GM18505 (cell line): ENCODE results near the gene BBOX1.
"Not testable (repeated sequence)": the region's sequence is repeated elsewhere in the genome, so short reads cannot be mapped to it uniquely, and the experiment has no call there.

Experiments used
- ATAC-seq: cut with Tn5 transposase; IDR thresholded peaks from one replicate; pipeline ENCODE4 v1.9.1; 2021; ENCODE audit not compliant: unreplicated experiment
- POLR2A ChIP-seq: IDR thresholded peaks from 4 replicates; pipeline ENCODE4 v1.6.1; 2011; ENCODE audit warnings: borderline replicate concordance; ENCODE audit not compliant: insufficient read depth, insufficient read length; ENCODE audit errors: extremely low read depth

BBOX1 gene

GRCh38 chr11:27040302-27041115, at the start of gene BBOX1:
Gene BBOX1 (plus strand): TSS chr11:27040815. CDS start chr11:27055431, 14,616 bp downstream.
- TF ChIP-seq POLR2A = no peak
- ATAC-seq = no peak

- TF ChIP-seq POLR2A = no peak
- no peak for ATAC-seq
These were observed 48.5 kb upstream of the BBOX1 start for GRCh38 chr11:26992031-26992541.

- no peak for TF ChIP-seq POLR2A
- no peak for ATAC-seq
These were observed 46.6 kb upstream of the BBOX1 start, which contains the start of gene FIBIN for GRCh38 chr11:26993965-26994457. Gene FIBIN (plus strand): TSS chr11:26994112. CDS start chr11:26994527, 415 bp downstream.

GRCh38 chr11:26994631-26995095, 46.0 kb upstream of the BBOX1 start:
- no peak for TF ChIP-seq POLR2A
- ATAC-seq = no peak

GRCh38 chr11:26995701-26996460, 44.7 kb upstream of the BBOX1 start:
- TF ChIP-seq POLR2A = no peak
- no peak for ATAC-seq

- TF ChIP-seq POLR2A = no peak
- ATAC-seq = no peak
These were observed 43.2 kb upstream of the BBOX1 start for GRCh38 chr11:26997378-26997777.

GRCh38 chr11:27001136-27001730, 39.4 kb upstream of the BBOX1 start:
- ATAC-seq = not testable (repeated sequence)

- ATAC-seq = no peak
- TF ChIP-seq POLR2A = no peak
These were observed 38.2 kb upstream of the BBOX1 start for GRCh38 chr11:27002431-27002830.

- TF ChIP-seq POLR2A = no peak
- ATAC-seq = no peak
These were observed 37.8 kb upstream of the BBOX1 start for GRCh38 chr11:27002838-27003237.

GRCh38 chr11:27004103-27004502, 36.5 kb upstream of the BBOX1 start:
- TF ChIP-seq POLR2A = no peak
- no peak for ATAC-seq

GRCh38 chr11:27008811-27009535, 31.6 kb upstream of the BBOX1 start:
- no peak for ATAC-seq
- TF ChIP-seq POLR2A = no peak

- ATAC-seq = no peak
- TF ChIP-seq POLR2A = no peak
These were observed 28.9 kb upstream of the BBOX1 start for GRCh38 chr11:27011560-27012233.
